RPMI8226 (cell line): ENCODE results near the gene DNAJC28.
A peak's percentile ranks its signal among the peaks of the same experiment; 100 is the strongest.
"Not testable (repeated sequence)": the region's sequence is repeated elsewhere in the genome, so short reads cannot be mapped to it uniquely, and the experiment has no call there.

Experiments used
- DNase-seq: peaks from one replicate; pipeline ENCODE4 v3.0.0-alpha.2; 2015

DNAJC28 gene

DNA sequence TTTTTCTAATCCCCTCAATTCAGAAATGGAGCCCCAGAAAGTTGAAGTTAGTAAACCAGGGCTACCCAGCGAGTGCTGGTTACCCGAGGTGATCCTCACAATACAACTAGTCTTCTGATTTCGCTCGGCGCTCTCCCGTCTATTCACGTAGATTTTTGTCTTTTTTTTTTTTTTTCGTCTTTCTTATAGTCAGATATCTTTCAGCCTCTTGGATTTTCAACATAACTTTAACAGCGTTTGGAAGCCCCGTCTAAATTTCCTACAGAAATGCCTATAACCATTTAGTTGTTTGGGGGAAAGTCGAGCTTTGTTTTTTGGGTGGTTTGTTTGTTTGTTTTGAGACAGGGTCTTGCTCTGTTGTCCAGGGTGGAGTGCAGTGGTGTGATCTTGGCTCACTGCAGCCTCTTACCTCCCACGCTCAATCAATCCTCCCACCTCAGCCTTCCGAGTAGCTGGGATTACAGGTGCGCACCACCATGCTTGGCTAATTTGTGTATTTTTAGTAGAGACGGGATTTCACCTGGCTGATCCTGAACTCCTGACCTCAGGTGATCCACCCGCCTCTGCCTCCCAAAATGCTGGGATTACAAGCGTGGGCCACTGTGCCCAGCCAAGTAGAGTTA lies 10.9 kb downstream of the DNAJC28 start:
- DNase-seq: no peak

DNA sequence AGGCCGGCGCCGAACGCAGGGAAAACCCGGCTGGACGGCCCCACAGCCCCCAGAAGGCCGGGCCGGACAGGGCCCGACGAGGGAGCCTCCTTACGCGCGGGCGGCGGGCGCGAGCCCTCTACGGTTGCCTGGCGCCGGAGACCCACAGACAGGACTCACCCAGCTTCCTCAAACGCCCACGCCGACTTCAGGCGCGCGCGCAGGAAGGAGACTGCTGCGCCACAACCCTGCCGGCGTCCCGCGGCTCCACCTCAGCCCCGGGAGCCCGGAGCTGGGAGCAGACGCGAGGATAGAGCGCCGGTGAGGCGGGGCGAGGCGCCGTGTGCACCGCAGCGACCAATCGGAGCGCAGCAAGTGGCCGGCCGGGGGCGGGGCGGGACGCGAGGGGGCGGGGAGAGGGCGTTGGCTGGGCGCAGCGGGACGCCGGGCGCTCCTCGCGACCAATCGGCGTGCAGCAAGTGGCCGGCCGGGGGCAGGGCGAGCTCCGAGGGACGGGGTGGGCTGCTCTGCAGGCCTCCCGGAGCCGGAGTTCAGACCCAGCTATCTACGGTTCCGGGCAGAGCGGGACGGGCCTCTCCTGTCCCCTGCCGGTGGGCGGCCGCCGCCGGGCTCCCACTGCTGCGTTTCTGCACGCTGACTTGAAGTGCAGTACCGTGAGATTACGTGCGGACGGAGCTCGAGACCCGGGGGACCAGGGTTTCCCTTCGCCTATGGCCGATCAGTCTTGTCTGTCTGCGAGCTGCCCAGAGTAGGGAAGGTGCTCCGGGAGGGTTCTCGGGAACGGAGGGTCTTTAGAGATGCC lies 11.6 kb downstream of the DNAJC28 start, which contains the start of gene TMEM50B:
TSS of gene TMEM50B (minus strand) at position 296 of the 802 bp plus-strand sequence. CDS start 11,089 bp downstream, outside the sequence.
- peak; percentile 98 for DNase-seq

DNA sequence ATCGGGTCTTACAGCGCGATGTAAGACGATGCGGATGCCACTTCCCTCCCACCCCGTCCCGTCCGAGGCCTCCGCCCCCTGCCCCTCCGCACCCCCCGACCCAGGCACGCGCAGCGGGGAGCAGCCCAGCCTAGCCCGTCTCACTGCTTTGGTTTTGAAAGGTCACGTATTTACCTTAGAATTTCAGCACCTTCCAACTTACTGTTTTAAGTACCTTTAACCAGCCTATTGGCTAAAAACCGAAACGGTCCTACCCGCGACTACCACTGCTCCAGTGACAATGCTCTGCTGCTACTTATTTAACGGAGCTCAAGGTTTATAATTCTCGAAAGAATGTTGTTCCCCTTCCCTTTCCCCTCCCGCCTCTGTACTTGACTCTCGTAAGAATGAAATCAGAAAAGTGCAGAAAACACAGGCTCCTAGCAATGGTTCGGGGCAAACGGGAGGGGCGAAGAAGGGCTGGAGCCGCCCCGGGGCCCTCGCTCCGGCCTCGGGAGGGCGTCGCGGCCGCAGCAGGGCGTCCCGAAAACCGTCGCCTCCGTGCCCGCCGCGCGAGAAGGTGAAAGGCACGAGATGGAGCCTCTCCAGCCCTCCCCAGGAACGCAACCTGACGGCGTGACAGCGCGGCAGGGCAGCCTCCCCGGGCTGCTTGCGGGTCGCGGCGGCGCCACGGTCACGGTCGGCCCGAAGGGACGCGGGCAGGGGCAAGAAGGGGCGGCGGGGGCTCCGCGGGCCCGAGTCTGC lies 12.4 kb downstream of the DNAJC28 start:
- peak; percentile 67 for DNase-seq

DNA sequence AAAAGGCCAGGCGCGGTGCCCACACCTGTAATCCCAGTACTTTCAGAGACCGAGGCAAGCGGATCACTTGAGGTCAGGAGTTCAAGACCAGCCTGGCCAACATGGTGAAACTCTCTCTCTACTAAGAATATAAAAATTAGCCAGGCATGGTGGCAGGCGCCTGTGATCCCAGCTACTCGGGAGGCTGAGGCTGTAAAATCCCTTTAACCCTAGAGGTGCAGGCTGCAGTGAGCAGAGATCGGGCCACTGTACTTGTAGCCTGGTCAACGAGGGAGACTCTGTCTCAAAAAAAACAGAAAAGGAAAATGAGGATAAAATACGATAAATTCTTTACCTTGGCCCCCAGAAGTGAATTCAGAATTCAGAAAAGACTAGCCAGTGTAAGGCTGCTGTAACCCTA lies 13.3 kb downstream of the DNAJC28 start:
- no peak for DNase-seq

DNA sequence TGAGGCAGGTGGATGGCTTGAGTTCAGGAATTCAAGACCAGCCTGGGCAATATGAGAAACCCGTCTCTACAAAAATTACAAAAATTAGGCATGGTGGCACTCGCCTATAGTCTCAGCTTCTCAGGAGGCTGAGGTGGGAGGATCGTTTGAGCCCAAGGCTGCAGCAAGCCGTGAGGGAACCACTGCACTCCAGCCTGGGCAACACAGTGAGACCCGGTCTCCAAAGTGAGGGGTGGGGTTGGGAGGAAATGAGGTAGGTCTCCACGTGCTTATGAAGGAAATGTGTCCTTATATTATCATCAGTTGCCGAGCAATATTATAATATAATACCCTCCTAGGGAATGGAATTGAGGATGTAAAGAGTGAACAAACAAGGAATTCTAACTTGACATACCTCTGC lies 14.4 kb downstream of the DNAJC28 start:
- DNase-seq: no peak

DNA sequence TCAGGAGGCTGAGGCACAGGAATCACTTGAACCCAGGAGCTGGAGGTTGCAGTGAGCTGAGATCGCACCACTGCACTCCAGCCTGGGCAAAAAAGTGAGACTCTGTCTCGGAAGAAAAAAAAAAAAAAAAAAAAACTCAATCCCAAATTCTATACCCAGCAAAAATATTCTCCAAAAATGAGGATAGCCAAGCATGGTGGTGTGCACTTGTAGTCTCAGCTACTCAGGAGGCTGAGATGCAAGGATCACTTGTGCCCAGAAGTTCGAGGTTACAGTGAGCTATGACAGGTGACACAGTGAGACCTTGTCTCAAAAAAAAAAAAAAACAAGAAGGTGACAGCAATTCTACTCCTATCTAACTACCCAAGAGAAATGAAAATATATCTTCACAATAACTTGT lies 18.2 kb downstream of the DNAJC28 start:
- DNase-seq: no peak

DNA sequence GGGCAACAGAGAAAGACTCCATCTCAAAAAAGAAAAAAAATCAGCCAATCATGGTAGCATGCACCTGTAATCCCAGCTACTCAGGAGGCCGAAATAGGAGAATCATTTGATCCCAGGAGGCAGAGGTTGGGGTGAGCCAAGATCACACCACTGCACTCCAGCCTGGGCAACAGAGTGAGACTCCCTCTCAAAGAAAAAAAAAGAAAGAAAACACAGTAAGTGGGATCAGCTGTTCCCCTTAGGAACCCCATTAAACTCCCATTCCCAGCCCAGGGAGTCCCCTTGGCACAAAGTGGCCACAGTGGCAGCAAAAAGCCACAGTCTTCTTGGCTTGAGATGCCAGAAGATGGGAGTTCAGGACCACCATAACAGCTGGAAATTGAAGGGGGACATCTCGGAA lies 20.8 kb downstream of the DNAJC28 start:
- no peak for DNase-seq

DNA sequence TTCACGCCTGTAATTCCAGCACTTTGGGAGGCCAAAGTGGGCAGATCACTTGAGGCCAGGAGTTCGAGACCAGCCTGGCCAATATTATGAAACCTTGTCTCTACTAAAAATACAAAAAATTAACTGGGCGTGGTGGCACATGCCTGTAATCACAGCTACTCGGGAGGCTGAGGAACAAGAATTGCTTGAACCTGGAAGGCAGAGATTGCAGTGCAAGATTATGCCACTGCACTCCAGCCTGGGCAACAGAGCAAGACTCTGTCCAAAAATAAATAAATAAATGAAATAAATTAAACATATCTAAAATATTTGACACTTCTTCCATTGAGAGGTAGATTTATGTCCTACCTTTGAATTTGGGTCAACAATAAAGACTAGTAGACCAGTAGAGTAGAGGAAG lies 22.3 kb downstream of the DNAJC28 start:
- not testable (repeated sequence) for DNase-seq

DNA sequence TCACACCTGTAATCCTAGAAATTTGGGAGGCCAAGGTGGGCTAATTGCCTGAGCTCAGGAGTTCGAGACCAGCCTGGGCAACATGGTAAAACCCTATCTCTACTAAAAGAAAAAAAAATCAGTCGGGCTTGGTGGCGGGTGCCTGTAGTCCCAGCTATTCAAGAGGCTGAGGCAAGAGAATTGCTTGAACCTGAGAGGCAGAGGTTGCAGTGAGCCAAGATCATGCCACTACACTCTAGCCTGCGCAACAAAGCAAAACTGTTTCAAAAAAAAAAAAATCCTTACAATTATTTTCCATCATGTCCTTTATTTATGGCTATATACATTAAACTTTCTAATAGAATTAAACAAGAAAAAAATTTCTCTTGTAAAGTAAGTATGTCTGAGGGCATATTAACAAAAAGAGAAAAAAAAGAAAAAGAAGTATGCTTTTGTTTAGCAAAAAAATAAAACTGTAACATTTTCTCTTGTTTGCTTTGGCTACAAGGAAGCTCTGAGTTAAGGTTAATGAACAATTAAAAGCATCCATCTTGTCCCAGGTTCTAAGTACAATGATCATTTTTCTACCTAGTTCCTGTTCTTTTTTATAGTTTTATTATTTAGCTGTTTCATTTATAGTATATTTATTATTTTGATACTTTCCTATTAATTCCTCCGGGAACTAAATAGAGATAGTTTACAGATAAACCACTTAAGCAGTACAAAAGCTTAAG lies 29.8 kb downstream of the DNAJC28 start:
- DNase-seq: no peak

DNA sequence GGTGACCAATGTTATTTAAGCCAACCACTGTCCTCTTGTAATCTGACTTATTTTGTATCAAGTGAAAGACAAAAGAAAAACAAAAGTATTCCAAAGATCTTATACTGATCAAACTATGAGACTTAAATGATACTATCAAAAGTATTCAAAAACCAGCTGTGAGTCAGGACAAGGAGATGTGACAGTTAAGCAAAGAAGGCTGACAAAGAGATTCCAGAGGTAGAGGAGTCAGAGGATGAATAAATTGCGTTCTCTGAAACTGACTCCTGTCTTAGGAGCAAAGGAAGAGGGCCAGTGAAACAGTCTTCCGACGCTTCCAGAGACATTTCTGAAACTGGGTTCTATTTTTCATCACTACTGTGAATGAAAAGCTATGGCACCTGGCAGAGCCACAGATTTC lies 32.7 kb downstream of the DNAJC28 start:
- no peak for DNase-seq

DNA sequence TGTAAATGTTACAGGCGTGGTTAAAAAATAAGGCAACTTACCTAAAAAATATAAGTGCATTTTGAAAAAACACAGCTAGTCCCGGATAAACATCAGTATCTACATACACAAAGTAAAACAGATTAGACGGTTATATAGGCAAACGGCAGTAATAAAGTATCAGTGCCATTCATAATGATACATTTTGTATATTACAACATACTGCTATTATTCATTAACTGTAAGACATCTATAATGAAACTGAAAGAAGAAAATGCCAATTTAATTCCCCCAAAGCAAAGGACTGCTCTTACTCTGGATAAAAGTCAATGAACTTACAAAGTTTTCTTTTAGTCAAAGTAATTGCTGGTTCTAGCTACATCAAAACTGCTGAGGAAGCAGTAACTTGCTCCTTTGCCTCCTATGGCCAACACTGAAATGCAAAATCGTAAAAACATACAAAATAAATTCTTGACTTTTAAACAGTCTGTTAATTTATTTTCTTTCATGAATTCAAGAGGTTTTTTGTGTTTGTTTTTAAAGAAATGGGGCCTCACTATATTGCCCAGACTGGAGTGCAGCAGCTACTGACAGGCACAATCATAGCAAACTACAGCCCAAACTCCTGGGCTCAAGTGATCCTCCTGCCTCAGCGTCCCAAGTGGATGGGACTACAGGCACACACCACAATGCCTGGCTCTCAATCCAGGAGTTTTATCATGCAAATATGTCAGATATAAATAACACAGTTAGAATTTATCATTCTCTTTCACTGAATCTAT lies 35.6 kb downstream of the DNAJC28 start:
- no peak for DNase-seq

DNA sequence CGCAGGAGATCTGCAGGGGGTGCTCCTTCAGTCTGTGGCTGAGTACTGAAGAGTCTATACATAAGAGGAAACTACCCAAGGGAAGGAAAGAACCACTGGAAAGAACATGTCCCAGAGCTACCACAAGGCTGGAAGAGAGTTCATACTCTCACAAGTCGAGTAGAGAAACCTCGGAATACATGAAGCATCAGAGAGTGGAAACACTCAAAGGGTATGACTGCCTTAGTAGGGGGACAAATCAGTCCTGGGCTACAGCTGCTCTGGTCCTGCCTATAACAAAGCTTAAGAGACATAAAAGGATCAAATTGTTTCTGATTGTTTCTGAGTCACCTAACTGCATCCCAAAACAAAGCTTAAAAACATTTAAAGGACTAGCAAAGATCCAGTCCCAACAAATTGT lies 39.2 kb downstream of the DNAJC28 start:
- DNase-seq: no peak

DNA sequence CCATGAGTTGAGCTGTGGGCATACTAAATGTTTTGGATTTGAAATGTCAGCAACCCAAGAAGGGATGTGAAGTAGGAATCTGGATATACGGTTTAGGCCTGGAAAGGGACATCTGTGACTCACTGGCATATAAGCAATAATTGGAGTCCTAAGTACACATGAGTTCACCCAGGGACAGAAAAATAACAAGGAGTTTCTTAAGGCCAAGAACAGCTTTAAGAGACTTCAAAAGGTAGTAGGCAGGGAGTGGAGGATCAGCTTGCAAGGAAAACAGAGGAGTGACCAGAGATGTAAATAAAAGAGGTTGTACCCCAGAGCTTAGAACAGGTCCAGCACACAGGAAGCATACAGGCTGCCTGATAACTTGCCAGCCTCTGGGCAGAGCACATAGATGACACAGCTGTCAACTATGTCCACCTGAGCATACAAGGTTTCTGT lies 39.9 kb downstream of the DNAJC28 start:
- DNase-seq: no peak

DNA sequence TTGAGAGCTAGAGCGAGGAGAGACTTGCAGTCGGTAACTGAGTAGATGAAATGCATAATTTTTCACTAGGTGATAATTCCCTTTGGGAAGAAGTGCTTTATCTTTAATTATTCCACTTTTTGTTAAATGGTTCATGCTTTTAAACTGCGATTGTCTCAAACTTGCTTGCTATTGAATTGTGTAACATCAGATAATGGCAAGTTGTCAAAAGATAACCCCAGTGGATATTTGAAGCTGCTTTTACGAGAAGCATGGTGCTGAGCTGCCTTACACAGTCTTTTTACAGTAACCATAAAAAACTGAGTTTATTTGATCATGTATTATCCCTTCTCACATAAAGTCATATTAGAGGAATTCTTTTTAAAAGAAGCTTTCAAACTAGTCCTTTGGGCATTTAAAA lies 41.9 kb downstream of the DNAJC28 start:
- DNase-seq: no peak

DNA sequence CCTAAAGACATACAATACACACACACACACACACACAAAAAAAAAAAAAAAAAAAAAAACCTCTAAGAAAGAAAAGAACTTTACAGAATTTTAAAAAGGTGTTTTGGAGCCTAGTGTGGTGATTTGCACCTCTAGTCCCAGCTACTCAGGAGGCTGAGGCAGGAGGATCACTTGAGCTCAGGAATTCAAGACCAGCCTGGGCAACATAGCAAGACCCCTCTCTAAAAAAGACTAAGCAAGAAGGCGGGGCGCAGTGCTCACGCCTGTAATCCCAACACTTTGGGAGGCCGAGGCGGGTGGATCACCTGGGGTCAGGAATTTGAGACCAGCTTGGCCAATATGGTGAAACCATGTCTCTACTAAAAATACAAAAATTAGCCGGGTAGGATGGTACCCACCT lies 44.9 kb downstream of the DNAJC28 start:
- DNase-seq: not testable (repeated sequence)

DNA sequence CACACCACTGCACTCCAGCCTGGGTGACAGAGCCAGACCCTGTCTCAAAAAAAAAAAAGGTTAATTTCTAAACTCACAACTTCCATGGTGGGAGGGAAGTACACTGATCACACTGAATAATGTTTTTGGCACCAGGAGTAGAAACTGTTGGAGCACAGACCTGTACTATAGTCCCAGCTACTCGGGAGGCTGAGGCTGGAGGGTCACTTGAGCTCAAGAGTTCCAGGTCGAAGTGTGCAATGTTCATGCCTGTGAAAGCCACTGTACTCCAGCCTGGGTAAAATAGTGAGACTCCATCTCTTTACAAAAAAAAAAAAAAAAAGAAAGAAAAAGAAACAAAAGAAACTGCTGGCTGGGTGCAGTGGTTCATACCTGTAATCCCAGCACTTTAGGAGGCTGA lies 47.0 kb downstream of the DNAJC28 start:
- DNase-seq: no peak

DNA sequence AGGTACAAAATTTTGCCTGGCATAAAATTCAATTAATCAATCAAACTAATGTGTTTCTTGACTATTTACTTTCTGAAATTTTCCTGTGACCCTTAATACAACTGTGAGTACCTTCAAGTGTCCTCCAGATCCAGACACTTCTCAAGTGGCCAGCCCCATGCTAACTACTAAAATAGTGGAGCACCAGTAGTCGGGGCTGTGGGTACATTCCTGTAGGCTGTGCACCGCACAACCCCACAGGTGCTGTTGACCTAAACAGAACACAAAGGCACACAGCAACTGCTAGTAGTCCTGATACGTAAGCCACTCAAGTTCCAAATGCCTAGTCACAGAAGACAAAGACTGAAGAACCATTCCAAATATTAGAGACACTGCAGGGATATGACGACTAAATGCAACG lies 48.3 kb downstream of the DNAJC28 start:
- DNase-seq: no peak

DNA sequence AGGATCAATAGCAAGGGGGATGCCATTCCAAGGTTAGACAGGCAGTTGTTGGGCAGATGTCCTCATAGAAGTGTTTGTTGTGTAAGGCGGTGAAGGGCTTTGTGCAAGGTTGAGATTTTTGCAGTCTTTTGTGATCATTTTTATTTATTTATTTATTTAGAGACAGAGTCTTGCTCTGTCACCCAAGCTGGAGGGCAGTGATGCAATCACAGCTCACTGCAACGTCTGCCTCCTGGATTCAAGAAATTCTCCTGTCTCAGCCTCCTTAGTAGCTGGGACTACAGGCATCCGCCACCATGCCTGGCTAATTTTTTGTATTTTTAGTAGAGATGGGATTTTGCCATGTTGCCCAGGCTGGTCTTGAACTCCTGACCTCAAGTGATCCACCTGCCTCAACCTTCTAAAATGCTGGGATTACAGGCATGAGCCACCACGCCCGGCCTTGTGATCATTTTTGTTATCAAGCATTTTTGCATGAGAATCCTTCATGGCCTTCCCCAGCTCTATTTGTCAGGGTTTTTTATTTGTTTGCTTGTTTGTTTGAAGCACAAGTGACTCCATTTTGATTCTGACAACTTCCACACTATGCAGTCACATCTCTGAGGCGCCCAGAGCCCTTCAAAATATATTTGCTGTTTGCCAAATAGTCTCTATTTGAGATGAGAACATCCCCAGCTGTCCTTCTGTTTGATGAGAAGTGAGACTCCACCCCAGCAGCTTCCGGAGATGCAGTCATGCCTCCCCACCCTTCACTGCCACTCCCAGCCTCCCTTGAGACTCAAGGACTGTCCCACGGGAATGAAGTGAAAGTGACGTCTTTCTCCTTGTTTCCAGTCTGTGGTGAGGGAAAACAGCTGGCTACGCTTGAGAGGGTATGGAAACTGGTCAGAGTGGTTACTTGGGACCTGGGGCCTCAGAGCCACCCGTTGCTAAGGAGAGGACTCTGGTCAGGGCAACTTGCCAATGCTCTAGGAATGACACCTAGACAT lies 49.7 kb downstream of the DNAJC28 start:
- no peak for DNase-seq
